Activated naive CD4-positive, alpha-beta T cell treated with anti-CD3 and anti-CD28 coated beads for 36 hours (primary cell): ENCODE results near the gene RTN4. TPM values are rescaled to one million over a fixed set of nuclear protein-coding genes. Genes with fewer than 3 reads are reported as not detected.

ENCODE experiments used
- CTCF ChIA-PET: fragments of 350-600 bp; sonication (Branson Sonifier 250); formaldehyde crosslinking; loops from one replicate; lab custom pipeline; 2021; ENCODE audit warnings: antibody characterized with exemption; lab: Charles Lee
- DNase-seq: peaks from one replicate; pipeline ENCODE4 v3.0.0-alpha.2; 2020
- H3K27ac Mint-ChIP-seq: one replicate; pipeline ENCODE4 v1.8.0; 2021; ENCODE audit warnings: mild to moderate bottlenecking, mixed read lengths
- H3K27me3 Mint-ChIP-seq: one replicate; pipeline ENCODE4 v1.8.0; 2021; ENCODE audit warnings: low read depth, mixed read lengths
- H3K36me3 Mint-ChIP-seq: one replicate; pipeline ENCODE4 v1.8.0; 2021; ENCODE audit warnings: low read depth, mixed read lengths
- H3K4me1 Mint-ChIP-seq: one replicate; pipeline ENCODE4 v1.8.0; 2021; ENCODE audit warnings: low read depth, mixed read lengths
- H3K4me3 Mint-ChIP-seq: one replicate; pipeline ENCODE4 v1.8.0; 2021; ENCODE audit warnings: mild to moderate bottlenecking, moderate library complexity, mixed read lengths
- H3K9me3 Mint-ChIP-seq: one replicate; pipeline ENCODE4 v1.8.0; 2021; ENCODE audit warnings: mixed read lengths
- intact Hi-C: fragments of 100-400 bp; cut with micrococcal nuclease; formaldehyde crosslinking; loops from one replicate; pipeline ENCODE4 v1.15.1; 2023
- total RNA-seq, 2 experiments: library from RNA; stranded (reverse); gene quantifications; one replicate each; pipeline ENCODE4 v1.2.3, GENCODE V29; 2021

The RTN4 gene
- total RNA-seq, 2 experiments from 2014 or later: 76.4 to 76.7 TPM

DNA sequence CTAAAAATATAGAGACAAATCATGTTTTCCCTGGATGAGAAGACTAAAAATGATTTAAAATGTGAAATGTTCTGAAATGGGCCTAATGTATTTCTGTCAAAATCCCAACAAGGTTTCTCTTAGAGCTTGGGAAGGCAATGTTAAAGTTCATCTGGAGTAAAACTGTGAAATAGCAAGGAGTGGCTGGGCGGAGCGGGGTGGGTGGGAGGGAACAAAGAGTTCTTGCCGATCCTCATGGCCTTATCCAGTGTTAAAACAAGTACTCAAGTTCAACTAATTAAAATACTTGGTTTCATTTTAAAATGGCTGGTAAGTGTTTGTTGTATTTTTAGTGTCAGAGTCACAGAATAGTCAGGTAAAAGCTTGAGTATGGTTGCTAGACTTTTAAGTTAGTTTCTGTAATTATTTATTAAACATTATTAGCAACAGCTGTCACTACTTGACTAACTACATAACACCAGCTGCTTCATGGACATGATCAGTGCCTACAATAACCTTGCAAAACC is 87.3 kb downstream of the RTN4 start:
- H3K4me1 Mint-ChIP-seq: peaks cover 20% of the 10 kb centered on the region
- CTCF ChIA-PET: interaction anchor here (0.6 kb wide), 2 partner anchors 167 to 518 kb away, joined by 6 read pairs; no protein-coding TSS in a partner anchor
- H3K27me3 Mint-ChIP-seq: no peaks in the 10 kb centered on the region
- intact Hi-C loops: no loop called here
- H3K4me3 Mint-ChIP-seq: no peak overlapping the region
- H3K9me3 Mint-ChIP-seq: peaks cover 5% of the 10 kb centered on the region
- peaks cover 3% of the 10 kb centered on the region for H3K36me3 Mint-ChIP-seq
- no peak for DNase-seq
- no peak overlapping the region for H3K27ac Mint-ChIP-seq

DNA sequence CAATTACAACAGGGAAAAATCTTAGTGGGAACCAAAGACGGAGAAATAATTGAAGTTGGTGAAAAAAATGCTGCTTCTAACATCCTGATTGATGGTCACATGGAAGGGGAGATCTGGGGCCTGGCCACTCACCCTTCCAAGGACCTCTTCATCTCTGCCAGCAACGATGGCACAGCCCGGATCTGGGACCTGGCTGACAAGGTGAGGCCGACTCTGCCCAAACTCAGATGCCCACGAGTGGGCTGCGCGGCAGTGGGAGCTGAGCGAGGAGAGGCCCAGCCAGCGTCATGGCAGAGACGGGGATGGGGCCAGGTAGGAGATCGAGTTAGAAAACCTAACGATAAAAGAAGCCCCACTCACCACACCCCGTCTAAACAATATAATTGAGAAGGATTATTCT is 87.7 kb downstream of the RTN4 start:
- no peak for DNase-seq
- Mint-ChIP-seq H3K9me3 (peaks cover 4% of the 10 kb centered on the region), H3K27me3 (no peaks in the 10 kb centered on the region), H3K4me1 (peaks cover 20% of the 10 kb centered on the region), H3K36me3 (peaks cover 3% of the 10 kb centered on the region), H3K27ac (no peak overlapping the region), H3K4me3 (no peak overlapping the region)
- intact Hi-C loops: no loop called here
- CTCF ChIA-PET: no interaction called here

DNA sequence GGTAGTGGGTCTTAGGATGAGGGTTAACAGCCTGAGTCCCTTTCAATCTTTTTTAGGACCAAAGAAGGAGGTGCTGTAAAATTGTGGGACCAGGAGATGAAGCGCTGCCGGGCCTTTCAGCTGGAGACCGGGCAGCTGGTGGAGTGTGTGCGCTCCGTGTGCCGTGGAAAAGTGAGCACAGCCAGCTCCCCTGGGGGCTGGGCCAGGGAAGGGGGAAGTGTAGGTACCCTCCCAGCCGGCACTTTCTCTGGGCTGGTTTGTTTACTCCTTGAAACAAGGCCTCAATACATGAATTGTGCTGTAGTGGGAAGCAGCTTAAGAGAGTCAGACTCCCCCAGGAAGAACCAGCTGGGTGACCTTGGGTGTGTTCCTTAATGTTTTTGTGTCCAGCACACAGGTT is 90.1 kb downstream of the RTN4 start:
- H3K27me3 Mint-ChIP-seq: no peaks in the 10 kb centered on the region
- CTCF ChIA-PET: interaction anchor here (0.6 kb wide), 1 partner anchor 395 kb away, joined by 4 read pairs; no protein-coding TSS in a partner anchor
- intact Hi-C loops: no loop called here

DNA sequence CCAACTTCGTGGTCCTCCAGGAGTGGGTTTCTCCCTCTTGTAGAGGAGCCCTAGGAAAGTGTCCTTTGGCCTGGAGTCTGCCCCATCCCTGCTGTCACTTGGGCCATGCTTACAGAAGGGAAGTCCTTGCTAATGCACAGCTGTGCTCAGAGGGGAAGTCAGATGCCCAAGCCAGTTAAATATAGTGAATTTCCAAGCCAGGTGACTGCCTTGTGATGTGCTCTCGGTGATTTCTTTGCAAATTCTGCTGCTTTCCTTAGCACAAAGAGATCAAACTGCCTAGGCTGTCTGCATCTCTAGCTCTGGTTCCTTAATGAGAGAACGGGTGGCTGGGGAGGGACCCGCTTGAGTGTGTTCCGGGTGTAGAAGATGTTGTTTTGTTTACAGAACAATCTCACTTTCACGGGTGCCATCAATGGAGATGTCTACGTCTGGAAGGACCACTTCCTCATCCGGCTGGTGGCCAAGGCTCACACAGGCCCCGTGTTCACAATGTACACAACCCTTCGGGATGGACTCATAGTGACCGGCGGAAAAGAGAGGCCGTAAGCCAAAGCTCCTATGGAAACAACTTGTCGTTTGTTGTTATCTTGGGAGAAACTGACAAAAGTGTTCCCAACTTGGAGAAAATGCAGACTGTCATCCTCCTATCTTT is 91.4 kb downstream of the RTN4 start:
- Mint-ChIP-seq H3K4me1 (no peaks in the 10 kb centered on the region), H3K27ac (no peak overlapping the region), H3K27me3 (no peaks in the 10 kb centered on the region), H3K4me3 (no peak overlapping the region), H3K9me3 (no peaks in the 10 kb centered on the region), H3K36me3 (no peaks in the 10 kb centered on the region)
- CTCF ChIA-PET: no interaction called here
- intact Hi-C loops: no loop called here
- no peak for DNase-seq

More for the DNA sequence above, 90.1 kb downstream of the RTN4 start:
- Mint-ChIP-seq H3K9me3 (no peaks in the 10 kb centered on the region), H3K4me1 (peaks cover 3% of the 10 kb centered on the region), H3K27ac (no peak overlapping the region), H3K4me3 (no peak overlapping the region), H3K36me3 (no peaks in the 10 kb centered on the region)
- no peak for DNase-seq

DNA sequence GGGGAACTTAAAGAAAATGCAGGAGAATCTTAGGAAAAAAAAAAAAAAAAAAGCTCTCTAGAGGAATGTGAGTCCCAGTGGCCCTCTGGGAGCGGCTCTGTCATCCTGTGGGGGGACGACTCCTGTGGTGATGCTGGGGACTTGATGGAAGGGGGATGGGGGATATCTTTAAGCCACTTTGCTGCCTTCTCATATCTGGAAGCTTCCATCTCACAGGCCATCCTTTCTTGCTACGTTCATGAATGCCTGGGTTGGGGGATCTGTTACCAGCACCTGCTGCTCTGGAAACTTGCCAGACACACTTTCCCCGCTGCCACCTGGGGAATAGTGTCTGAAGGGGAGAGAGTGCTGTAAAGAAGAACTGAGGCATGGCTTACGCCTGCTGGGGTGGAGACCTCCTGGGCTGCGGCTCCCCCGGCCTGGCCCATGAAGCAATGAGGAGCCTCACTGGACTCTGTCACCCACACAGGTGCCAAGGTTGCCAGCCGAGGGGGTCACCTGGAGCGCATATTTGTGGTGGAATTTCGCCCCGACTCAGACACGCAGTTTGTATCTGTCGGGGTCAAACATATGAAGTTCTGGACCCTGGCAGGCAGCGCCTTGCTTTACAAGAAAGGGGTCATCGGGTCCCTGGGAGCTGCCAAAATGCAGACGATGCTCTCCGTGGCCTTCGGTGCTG is 92.8 kb downstream of the RTN4 start:
- H3K27me3 Mint-ChIP-seq: no peaks in the 10 kb centered on the region
- H3K9me3 Mint-ChIP-seq: no peaks in the 10 kb centered on the region

DNA sequence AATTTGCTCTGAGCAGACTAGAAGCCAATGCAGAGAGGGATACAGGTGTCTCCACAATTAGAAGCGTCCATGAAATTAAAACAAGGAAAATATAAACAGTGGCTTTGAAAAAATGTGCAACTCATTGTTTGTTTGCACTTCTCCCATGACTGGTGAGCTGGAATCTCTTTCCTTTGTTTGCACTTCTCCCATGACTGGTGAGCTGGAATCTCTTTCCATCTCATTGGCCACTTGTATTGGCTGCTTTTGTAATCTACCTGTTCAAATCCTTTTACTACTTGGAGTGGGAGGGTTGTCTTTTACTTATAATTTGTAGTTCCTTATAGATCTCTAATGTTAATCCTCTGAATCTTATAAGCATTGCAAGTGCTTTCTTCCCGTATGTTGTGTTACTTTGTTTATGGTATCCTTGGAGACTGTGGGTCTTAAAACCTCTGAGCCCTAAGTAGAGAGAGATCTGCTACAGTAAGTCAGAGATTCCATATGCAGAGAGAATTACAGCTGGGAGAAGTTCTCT is 94.1 kb downstream of the RTN4 start:
- Mint-ChIP-seq H3K27ac (no peak overlapping the region), H3K36me3 (no peaks in the 10 kb centered on the region)

More for the DNA sequence above, 92.8 kb downstream of the RTN4 start:
- Mint-ChIP-seq H3K4me3 (no peak overlapping the region), H3K4me1 (peaks cover 4% of the 10 kb centered on the region), H3K36me3 (no peaks in the 10 kb centered on the region), H3K27ac (no peak overlapping the region)
- no peak for DNase-seq
- intact Hi-C loops: no loop called here
- CTCF ChIA-PET: interaction anchor here (1.3 kb wide), 1 partner anchor 211 kb away, joined by 4 read pairs; no protein-coding TSS in a partner anchor

DNA sequence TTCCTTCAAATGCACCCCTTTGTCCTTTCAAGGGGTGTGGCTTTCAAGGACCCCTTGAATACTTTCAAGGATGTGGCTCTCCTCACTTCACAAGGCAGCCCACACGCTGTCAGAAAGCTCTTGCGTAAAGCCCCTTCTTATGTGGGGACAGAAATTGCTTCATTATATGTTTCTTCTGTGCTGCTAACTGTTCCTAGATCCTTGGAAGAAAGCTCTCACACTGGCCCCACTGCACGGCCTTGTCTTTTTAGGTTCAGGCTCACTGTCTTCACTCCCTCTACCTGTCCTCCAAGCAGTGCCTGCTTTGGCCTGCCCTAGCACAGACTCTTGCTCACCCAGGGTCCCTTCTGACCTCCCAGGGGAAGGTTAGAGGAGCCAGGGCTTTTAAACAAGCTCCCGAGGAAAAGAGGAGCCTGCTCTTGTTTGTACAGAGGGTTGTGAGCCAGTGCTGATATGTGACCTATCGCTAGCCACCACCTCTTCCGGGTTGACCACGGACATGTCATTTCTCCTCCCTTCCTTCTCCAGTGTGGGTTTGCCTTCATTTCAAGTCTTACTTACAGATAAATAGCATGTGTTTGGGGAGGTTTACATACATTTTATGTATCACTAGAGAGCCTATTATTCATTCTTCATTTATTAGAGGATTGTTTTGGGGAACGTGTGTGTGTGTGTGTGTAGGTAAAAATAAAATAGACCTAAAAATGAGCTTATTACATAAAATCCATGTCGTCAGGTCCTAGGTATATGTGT is 94.7 kb downstream of the RTN4 start:
- no peaks in the 10 kb centered on the region for H3K9me3 Mint-ChIP-seq
- no peaks in the 10 kb centered on the region for H3K27me3 Mint-ChIP-seq
- no peak overlapping the region for H3K27ac Mint-ChIP-seq
- no peak for DNase-seq
- CTCF ChIA-PET: interaction anchor here (0.6 kb wide), 1 partner anchor 204 kb away, joined by 3 read pairs; no protein-coding TSS in a partner anchor
- H3K4me3 Mint-ChIP-seq: no peak overlapping the region
- H3K4me1 Mint-ChIP-seq: peaks cover 4% of the 10 kb centered on the region
- H3K36me3 Mint-ChIP-seq: no peaks in the 10 kb centered on the region
- intact Hi-C loops: no loop called here

More for the DNA sequence above, 94.1 kb downstream of the RTN4 start:
- DNase-seq: no peak
- no peak overlapping the region for H3K4me3 Mint-ChIP-seq
- CTCF ChIA-PET: interaction anchor here (0.6 to 1.3 kb wide), 2 partner anchors 204 to 212 kb away, joined by 3 to 4 read pairs; no protein-coding TSS in a partner anchor
- no peaks in the 10 kb centered on the region for H3K27me3 Mint-ChIP-seq
- intact Hi-C loops: no loop called here
- peaks cover 4% of the 10 kb centered on the region for H3K4me1 Mint-ChIP-seq
- no peaks in the 10 kb centered on the region for H3K9me3 Mint-ChIP-seq

DNA sequence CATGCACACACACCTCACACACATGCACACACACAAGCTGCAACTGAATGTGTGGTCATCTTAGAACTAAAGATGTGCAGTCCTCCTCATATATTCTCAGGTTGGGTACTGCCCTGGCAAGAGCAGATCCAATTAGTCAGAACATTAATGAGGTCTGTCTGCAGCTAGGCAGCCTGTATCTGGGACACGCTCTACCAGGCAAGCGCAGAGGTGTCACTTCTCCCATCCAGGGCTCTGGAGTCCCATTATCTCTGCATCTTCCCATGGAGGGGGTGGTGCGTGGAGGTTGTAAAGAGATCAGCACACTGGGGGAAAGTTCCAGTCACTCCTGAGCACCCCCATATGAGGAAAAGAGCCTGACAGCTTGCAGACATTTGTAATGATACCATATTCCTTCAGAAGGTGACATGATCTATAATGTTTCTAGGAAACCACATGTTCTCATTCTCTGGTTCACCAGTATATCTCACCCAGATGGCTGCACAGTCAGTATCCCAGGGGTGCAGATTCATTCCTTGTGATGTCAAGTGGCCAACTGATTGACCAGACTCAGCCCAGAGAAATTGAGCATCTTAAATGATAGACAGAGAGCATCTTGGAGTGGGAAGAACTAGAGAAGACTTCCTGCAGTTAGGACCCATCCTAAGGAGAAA is 95.4 kb downstream of the RTN4 start:
- CTCF ChIA-PET: no interaction called here
- intact Hi-C loops: no loop called here
- no peak overlapping the region for H3K4me3 Mint-ChIP-seq
- no peaks in the 10 kb centered on the region for H3K36me3 Mint-ChIP-seq
- H3K9me3 Mint-ChIP-seq: no peaks in the 10 kb centered on the region
- peaks cover 4% of the 10 kb centered on the region for H3K4me1 Mint-ChIP-seq
- H3K27ac Mint-ChIP-seq: no peak overlapping the region
- DNase-seq: no peak
- no peaks in the 10 kb centered on the region for H3K27me3 Mint-ChIP-seq

DNA sequence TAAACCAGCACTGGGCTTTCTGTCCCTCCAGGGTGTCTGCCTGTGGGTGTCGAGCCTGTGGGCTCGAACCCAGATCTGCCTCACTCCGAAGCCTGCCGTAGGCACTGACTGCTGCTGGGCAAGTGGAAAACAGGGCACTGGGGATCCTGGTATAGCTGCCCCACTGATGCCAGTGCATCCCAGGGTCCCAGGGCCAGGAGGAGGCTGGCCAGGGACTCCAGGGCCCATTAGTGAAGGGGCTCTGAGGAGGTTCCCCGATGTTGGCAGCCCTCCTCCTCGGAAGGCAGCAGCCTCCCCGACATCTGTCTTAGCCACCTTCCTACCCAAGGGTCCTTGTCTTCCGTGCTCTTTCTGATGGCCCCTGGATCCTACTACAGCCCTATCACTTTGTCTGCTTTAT is 96.1 kb downstream of the RTN4 start:
- CTCF ChIA-PET: no interaction called here
- no peak for DNase-seq
- peaks cover 1% of the 10 kb centered on the region for H3K27me3 Mint-ChIP-seq
- no peak overlapping the region for H3K27ac Mint-ChIP-seq
- H3K4me3 Mint-ChIP-seq: no peak overlapping the region
- H3K9me3 Mint-ChIP-seq: no peaks in the 10 kb centered on the region
- H3K4me1 Mint-ChIP-seq: peaks cover 4% of the 10 kb centered on the region
- intact Hi-C loops: no loop called here
- H3K36me3 Mint-ChIP-seq: no peaks in the 10 kb centered on the region

DNA sequence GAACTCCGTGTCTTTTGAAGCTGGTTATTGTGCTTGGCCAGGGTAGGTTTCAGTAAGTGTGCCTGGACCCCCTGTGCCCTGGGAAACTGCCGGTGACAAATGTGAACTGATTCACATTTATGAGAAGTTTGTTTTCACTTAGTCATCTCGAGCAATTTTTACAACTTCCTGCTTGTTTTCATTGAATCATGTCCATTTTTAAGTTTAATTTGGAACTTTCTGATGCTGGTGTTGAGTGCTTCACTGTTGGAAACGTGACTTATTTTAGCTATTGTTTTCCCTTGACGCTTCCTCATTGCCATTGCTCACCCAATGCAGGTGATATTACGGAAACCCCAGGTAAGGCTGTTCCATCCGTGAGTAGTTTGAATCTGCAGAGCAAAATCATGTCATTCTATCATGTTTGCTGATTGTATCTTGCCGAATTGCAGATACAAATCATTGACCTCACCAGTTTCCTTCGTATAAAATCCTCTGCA is 97.2 kb downstream of the RTN4 start:
- Mint-ChIP-seq H3K27ac (no peak overlapping the region), H3K9me3 (no peaks in the 10 kb centered on the region), H3K27me3 (peaks cover 4% of the 10 kb centered on the region), H3K4me3 (no peak overlapping the region), H3K4me1 (peaks cover 4% of the 10 kb centered on the region), H3K36me3 (no peaks in the 10 kb centered on the region)
- intact Hi-C loops: no loop called here
- CTCF ChIA-PET: no interaction called here
- DNase-seq: peak; percentile 31

DNA sequence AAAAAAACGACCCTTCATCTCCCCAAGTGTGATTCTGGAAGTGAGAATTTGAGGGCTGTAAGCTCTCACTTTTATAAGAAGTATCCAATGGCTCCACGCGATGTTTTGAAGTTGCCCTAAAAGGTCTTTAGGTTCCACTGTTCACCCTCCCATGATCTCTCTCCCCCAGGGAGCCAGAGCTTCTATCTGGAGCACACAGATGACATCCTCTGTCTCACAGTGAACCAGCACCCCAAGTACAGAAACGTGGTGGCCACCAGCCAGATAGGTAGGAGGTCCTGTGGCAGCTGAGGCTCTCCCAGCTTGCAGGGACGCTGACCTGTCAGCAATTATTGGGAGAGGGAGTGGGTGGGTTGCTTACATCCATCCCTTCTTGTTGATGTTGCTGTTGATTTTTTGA is 97.8 kb downstream of the RTN4 start:
- no peaks in the 10 kb centered on the region for H3K9me3 Mint-ChIP-seq
- no peak overlapping the region for H3K27ac Mint-ChIP-seq
- intact Hi-C loops: no loop called here
- peaks cover 4% of the 10 kb centered on the region for H3K4me1 Mint-ChIP-seq
- no peak for DNase-seq
- H3K27me3 Mint-ChIP-seq: peaks cover 4% of the 10 kb centered on the region
- CTCF ChIA-PET: no interaction called here
- H3K36me3 Mint-ChIP-seq: no peaks in the 10 kb centered on the region
- no peak overlapping the region for H3K4me3 Mint-ChIP-seq
